Stimulated activated CD8-positive, alpha-beta memory T cell treated with anti-CD3 and anti-CD28 coated beads, Interleukin-15, amount 100 ng/mL, for 48 hours (primary cell): ENCODE data around the gene ASB8.
A peak's percentile ranks its signal among the peaks of the same experiment; 100 is the strongest.
"Not testable (repeated sequence)": the region's sequence is repeated elsewhere in the genome, so short reads cannot be mapped to it uniquely, and the experiment has no call there.

Experiments
- DNase-seq, 2 donors: peaks; one replicate each; pipeline ENCODE4 v3.0.0-alpha.2; 2020; ENCODE audit warnings: low read depth in 2 of 2

The ASB8 gene

GRCh38 chr12:48142818-48143674 lies 14.3 kb downstream of the ASB8 start:
- DNase-seq: no peak

DNA sequence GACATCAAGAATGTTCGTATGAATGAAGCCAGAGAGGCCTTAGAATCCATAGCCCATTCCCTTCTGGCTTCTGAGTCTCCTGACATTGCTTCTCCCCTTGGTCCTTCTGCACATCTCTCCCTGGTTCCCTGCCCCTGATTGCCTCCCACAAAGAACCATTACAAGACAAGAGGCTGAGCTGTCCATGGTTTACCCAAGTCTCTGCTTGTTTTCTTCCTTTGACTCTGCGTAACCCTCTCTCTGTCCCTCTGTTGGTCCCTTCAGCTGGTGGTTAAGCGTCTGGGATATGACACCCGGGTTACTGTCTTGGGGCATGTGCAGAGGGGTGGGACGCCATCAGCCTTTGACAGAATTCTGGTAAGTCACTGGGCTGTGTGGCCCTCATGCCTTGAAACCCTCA lies 22.3 kb downstream of the ASB8 start:
- no peak for DNase-seq

GRCh38 chr12:48132826-48133225 lies 24.5 kb downstream of the ASB8 start:
- no peak for DNase-seq

DNA sequence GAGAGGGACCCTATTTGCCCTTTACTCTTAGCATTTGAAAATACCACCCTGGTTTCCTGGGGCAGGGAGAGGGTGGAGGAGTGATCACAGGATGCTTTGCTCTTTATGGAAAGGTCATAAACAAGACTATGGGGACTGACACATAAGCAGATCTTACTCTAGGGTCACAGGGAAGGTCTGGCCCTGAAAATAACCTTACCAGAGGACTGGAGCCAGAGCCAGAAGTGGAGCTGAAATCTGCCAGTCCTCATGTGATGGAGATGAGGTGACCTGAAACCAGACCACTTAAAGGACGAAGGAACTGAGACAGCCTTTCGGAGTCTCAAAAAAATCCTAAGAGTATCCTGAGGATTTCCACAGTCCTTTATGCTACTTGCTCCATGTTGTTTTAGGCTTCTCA lies 25.8 kb downstream of the ASB8 start:
- no peak for DNase-seq

- no peak for DNase-seq
These were observed 27.9 kb downstream of the ASB8 start for GRCh38 chr12:48129376-48129775.

GRCh38 chr12:48128800-48129199 lies 28.5 kb downstream of the ASB8 start:
- DNase-seq: no peak

DNA sequence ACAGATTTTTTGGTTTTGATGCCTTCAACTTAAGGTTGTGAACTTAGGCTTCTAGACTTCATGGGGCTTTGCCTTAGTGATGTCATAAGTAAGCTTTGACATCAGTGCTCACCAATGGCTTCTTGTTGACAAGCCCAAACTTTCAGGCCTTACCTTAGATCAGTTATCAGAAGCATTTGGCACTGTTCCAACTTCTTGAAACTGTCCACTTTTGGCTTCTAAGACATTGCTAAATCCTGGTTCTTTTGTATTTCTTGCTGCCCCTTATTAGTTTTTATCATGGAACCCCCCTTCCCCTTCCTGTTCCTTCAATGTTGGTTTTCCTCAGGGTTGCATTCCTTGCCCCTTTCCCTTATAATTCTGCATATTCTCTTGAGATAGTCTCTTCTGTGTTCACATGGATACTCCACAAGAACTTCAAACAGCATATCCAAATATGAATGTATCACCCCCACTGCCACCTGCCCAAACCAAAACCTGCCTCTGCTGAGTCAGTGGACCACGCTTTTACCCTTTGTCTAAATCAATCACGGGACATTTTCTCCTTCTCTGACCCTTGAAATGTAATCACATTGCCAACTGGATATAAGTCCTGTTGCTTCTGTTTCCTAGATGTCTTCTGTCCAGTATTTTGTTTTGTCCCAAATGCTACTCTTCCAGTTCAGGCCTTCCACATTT lies 30.2 kb downstream of the ASB8 start:
- no peak for DNase-seq

DNA sequence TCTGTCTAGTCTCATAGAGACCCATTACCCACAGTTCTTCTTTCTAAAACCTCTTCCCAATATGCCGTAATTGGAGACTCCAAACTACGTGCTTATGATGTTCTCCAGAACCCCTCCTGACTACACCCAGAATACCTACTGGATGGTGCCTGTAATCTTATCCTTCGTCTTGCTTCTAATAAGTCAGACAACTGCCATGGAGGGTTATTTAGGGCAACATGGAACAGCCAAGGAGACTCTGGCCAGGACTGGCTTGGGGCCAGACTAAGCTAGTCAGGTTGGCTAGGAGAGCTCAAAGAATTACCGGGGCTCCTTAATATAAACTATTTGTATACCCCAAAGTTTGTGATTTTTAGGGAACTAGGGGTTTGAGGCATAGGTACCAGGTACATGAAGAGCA lies 31.3 kb downstream of the ASB8 start:
- DNase-seq: no peak

- DNase-seq: not testable (repeated sequence)
These were observed 31.8 kb downstream of the ASB8 start for GRCh38 chr12:48125542-48125941.

GRCh38 chr12:48123169-48123568 lies 34.1 kb downstream of the ASB8 start:
- DNase-seq: no peak

DNA sequence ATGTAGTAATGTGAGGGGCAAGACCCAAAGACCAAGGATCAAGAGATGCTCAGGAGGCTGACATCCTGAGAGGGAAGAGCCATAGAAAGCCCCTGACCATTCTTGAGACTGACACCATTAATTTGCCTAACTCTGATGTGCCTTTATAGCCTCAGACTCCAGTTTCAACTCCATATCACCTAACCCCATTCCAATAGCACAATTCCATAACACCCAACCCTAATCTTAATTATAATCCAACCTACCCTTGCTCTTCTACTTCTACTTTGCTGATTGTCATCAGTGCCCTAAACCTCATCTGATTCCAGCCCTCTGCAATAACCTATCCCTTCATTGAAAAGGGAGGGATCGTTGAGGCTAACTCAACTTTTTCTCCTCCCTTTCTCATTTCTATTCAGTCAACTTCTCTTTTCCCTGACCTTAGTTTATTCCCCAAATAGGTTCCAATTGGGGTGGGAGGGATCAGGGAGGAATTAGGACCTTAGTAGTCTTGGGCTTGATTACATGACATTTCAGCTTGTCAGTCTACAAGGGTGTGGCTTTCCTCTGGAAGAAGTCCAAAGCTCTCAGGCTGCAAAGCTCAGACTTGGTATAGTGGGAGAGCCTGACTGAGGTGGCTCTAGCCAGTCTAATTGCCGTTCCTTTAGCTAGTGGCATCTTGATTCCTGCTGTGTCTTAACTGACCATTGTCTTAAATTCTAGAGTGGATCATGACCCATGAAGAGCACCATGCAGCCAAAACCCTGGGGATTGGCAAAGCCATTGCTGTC lies 35.1 kb downstream of the ASB8 start:
- no peak for DNase-seq

DNA sequence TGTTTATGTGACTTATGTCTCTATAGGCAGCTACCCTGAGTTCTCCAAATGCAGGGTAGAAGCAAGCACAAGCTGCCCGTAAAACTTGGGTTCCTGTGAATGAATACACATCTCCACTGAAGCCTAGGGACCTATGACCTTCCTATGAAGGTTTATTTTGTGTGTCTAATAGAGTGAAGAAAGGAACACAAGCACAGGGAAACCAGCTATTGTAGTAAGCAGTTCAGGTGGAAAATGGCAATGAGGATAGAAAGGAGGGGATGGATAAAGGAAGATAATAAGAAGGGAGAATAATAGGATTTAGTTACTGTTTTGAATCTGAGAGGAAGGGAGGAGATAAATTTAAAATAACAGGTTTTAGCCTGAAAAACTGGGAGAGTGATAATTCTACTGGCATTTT lies 35.8 kb downstream of the ASB8 start:
- no peak for DNase-seq

GRCh38 chr12:48119834-48120195 lies 37.5 kb downstream of the ASB8 start:
- no peak for DNase-seq

GRCh38 chr12:48119078-48119833 lies 38.1 kb downstream of the ASB8 start, which contains the start of gene PFKM:
Gene PFKM (plus strand): TSS chr12:48119364. CDS start chr12:48122775, 3,411 bp downstream.
- peak; percentile 38 to 65 for DNase-seq

- DNase-seq: no peak
These were observed 38.9 kb downstream of the ASB8 start for GRCh38 chr12:48118284-48118871.

GRCh38 chr12:48115957-48116356 lies 41.4 kb downstream of the ASB8 start:
- DNase-seq: no peak

- DNase-seq: not testable (repeated sequence)
These were observed 46.0 kb downstream of the ASB8 start for GRCh38 chr12:48111312-48111693.

DNA sequence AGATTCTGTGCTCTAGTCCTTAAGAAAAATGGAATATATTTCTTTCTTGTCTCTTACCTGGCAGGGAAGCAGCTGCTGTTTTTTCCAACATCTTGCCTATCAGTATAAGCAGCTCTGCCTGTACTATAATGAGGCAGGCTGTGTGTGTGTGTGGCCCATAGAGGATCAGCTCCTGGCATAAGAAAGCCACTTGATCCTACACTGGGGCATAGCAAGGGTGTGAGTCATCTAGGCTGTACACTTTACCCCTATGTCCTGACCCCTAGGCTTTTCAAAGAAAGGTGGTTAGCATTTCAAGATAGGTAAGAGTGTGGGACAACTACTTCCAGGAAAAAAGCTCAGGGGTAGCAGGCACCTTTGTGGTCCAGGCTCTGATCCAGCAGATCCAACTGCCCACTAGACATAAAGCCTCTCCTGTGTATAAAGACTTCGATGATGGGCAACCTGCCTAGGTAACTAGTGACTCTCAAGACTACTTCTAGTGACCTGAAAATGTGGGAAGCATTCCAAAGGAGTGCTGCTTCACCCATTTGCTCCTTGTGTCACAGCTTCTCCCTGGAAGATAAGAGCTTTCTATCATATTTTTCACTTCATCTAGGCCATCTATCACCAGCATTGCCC lies 46.5 kb downstream of the ASB8 start:
- DNase-seq: no peak

GRCh38 chr12:48109424-48109823 lies 47.9 kb downstream of the ASB8 start:
- no peak for DNase-seq

DNA sequence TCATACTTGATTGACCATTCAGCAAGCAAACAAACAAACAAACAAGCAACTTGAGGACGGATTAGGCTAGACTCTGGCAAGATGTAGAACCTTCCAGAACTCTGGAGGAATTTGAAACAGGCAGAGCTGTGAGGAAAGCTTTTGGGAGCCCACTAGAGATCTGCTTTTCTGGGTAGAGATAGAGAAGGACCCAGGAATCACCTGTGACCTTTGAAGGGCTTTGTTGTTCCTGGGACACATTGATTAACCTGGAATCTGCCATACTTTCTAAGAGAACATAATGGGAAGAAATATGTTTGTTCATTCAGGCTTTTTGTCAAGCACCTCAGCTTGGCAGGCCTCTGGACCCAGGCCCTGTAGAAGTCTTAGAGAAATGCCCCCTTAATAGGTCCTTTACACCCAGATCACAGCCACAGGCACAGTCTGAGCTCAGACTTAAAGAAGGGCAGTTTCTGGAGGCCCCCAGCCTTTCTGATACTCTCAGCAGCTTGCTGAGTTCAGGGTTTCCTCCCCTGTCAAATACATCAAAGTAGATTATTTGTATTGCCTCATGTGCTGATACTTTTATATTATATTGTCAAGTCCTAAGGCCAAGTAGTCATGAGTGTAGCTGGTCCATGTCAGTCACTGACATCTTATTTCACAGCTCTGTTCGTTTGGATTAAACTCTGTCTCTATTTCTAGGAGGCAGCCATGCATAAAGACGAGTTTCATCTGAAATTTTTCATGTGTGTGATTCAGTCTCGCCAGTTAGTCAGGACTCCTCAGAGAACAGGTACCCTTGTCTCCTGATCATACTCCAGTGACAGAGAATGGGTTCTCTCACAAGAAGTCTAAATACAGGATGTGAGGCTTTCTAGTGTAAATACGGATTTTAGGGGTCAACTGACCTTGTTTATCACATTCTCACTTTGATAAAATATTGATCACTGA lies 50.4 kb downstream of the ASB8 start:
- DNase-seq: no peak
